ENCODE results near the gene NEK2.
"Not testable (repeated sequence)": the region's sequence is repeated elsewhere in the genome, so short reads cannot be mapped to it uniquely, and the experiment has no call there.

Gene NEK2

GRCh38 chr1:211695135-211695816 is 19.9 kb upstream of the NEK2 start:
- H3K4me1 ChIP-seq (ENCODE audit: control extremely low read depth in 1 of 4, control insufficient read depth in 4 of 4, insufficient read depth in 4 of 4, low read length in 3 of 4) = peaks cover 0 to 20% (median 15%) of the 10 kb centered on the region in 4 experiments
- no peak overlapping the region for H3K27ac ChIP-seq (ENCODE audit: insufficient read depth in 1 of 2, low read depth in 1 of 2, low read length in 2 of 2, poor library complexity in 1 of 2, severe bottlenecking in 2 of 2)
- ChIA-PET POLR2A (no interaction called here), CTCF (interaction anchor here (0.9 to 2.1 kb wide), 6 partner anchors 9 to 339 kb away, joined by 3 to 8 read pairs (median 4); no protein-coding TSS in a partner anchor)
- WGBS (ENCODE audit: insufficient coverage) = 82% methylated on average over 6 of the region's 10 CpGs
- no peaks in the 10 kb centered on the region for H3K27me3 ChIP-seq (replicated peaks in 2 of 5; ENCODE audit: control insufficient read depth in 4 of 5, insufficient read depth in 5 of 5, low read length in 4 of 5)
- no peak overlapping the region for H3K4me3 ChIP-seq (ENCODE audit: control insufficient read depth in 1 of 7, extremely low read depth in 1 of 7, insufficient read depth in 4 of 7, low read depth in 2 of 7, low read length in 6 of 7)
- H3K9me3 ChIP-seq (ENCODE audit: control extremely low read depth in 1 of 5, control insufficient read depth in 4 of 5, insufficient read depth in 2 of 5, low read depth in 1 of 5, low read length in 4 of 5) = peaks cover 0 to 7% (median 2%) of the 10 kb centered on the region in 5 experiments
- DNase-seq = peak in 2 of 3 donors; percentile 59 to 67
- H3K36me3 ChIP-seq (ENCODE audit: control insufficient read depth in 4 of 4, insufficient read depth in 4 of 4, low read length in 3 of 4) = no peaks in the 10 kb centered on the region

GRCh38 chr1:211693911-211694310 is 18.5 kb upstream of the NEK2 start:
- H3K36me3 ChIP-seq (ENCODE audit: control insufficient read depth in 4 of 4, insufficient read depth in 4 of 4, low read length in 3 of 4); H3K9me3 ChIP-seq (ENCODE audit: control extremely low read depth in 1 of 5, control insufficient read depth in 4 of 5, insufficient read depth in 2 of 5, low read depth in 1 of 5, low read length in 4 of 5); H3K27me3 ChIP-seq (replicated peaks in 2 of 5; ENCODE audit: control insufficient read depth in 4 of 5, insufficient read depth in 5 of 5, low read length in 4 of 5); H3K27ac ChIP-seq (ENCODE audit: insufficient read depth in 1 of 2, low read depth in 1 of 2, low read length in 2 of 2, poor library complexity in 1 of 2, severe bottlenecking in 2 of 2); H3K4me3 ChIP-seq (ENCODE audit: control insufficient read depth in 1 of 7, extremely low read depth in 1 of 7, insufficient read depth in 4 of 7, low read depth in 2 of 7, low read length in 6 of 7); POLR2A ChIA-PET; DNase-seq: not testable (repeated sequence)
- H3K4me1 ChIP-seq (ENCODE audit: control extremely low read depth in 1 of 4, control insufficient read depth in 4 of 4, insufficient read depth in 4 of 4, low read length in 3 of 4) = peaks cover 0 to 20% (median 14%) of the 10 kb centered on the region in 4 experiments
- CTCF ChIA-PET = interaction anchor here (1.3 to 2.1 kb wide), 2 partner anchors 13 kb away, joined by 5 to 8 read pairs; no protein-coding TSS in a partner anchor
- 94% methylated on average over 3 of the region's 5 CpGs for WGBS (ENCODE audit: insufficient coverage)

GRCh38 chr1:211688421-211688820 is 13.0 kb upstream of the NEK2 start:
- H3K27me3 ChIP-seq (replicated peaks in 2 of 5; ENCODE audit: control insufficient read depth in 4 of 5, insufficient read depth in 5 of 5, low read length in 4 of 5) = peaks cover 0 to 2% (median 0%) of the 10 kb centered on the region in 5 experiments
- no peaks in the 10 kb centered on the region for H3K4me1 ChIP-seq (ENCODE audit: control extremely low read depth in 1 of 4, control insufficient read depth in 4 of 4, insufficient read depth in 4 of 4, low read length in 3 of 4)
- H3K4me3 ChIP-seq (ENCODE audit: control insufficient read depth in 1 of 7, extremely low read depth in 1 of 7, insufficient read depth in 4 of 7, low read depth in 2 of 7, low read length in 6 of 7) = no peak overlapping the region
- H3K27ac ChIP-seq (ENCODE audit: insufficient read depth in 1 of 2, low read depth in 1 of 2, low read length in 2 of 2, poor library complexity in 1 of 2, severe bottlenecking in 2 of 2) = no peak overlapping the region
- 96% methylated on average over 2 of the region's 2 CpGs for WGBS (ENCODE audit: insufficient coverage)
- no peaks in the 10 kb centered on the region for H3K36me3 ChIP-seq (ENCODE audit: control insufficient read depth in 4 of 4, insufficient read depth in 4 of 4, low read length in 3 of 4)
- no peaks in the 10 kb centered on the region for H3K9me3 ChIP-seq (ENCODE audit: control extremely low read depth in 1 of 5, control insufficient read depth in 4 of 5, insufficient read depth in 2 of 5, low read depth in 1 of 5, low read length in 4 of 5)
- DNase-seq = no peak
- ChIA-PET POLR2A (no interaction called here), CTCF (no interaction called here)

- 96% methylated on average over 15 of the region's 16 CpGs for WGBS (ENCODE audit: insufficient coverage)
- ChIA-PET POLR2A (no interaction called here), CTCF (no interaction called here)
- no peaks in the 10 kb centered on the region for H3K9me3 ChIP-seq (ENCODE audit: control extremely low read depth in 1 of 5, control insufficient read depth in 4 of 5, insufficient read depth in 2 of 5, low read depth in 1 of 5, low read length in 4 of 5)
- H3K27ac ChIP-seq (ENCODE audit: insufficient read depth in 1 of 2, low read depth in 1 of 2, low read length in 2 of 2, poor library complexity in 1 of 2, severe bottlenecking in 2 of 2) = no peak overlapping the region
- peak in 1 of 3 donors; percentile 16 for DNase-seq
- peaks cover 0 to 2% (median 0%) of the 10 kb centered on the region in 5 experiments for H3K27me3 ChIP-seq (replicated peaks in 2 of 5; ENCODE audit: control insufficient read depth in 4 of 5, insufficient read depth in 5 of 5, low read length in 4 of 5)
- H3K4me3 ChIP-seq (ENCODE audit: control insufficient read depth in 1 of 7, extremely low read depth in 1 of 7, insufficient read depth in 4 of 7, low read depth in 2 of 7, low read length in 6 of 7) = no peak overlapping the region
- H3K4me1 ChIP-seq (ENCODE audit: control extremely low read depth in 1 of 4, control insufficient read depth in 4 of 4, insufficient read depth in 4 of 4, low read length in 3 of 4) = no peaks in the 10 kb centered on the region
- no peaks in the 10 kb centered on the region for H3K36me3 ChIP-seq (ENCODE audit: control insufficient read depth in 4 of 4, insufficient read depth in 4 of 4, low read length in 3 of 4)
These were observed 12.2 kb upstream of the NEK2 start for GRCh38 chr1:211687462-211688215.

- POLR2A ChIA-PET = no interaction called here
- Histone ChIP-seq H3K4me1 (ENCODE audit: control extremely low read depth in 1 of 4, control insufficient read depth in 4 of 4, insufficient read depth in 4 of 4, low read length in 3 of 4) (no peaks in the 10 kb centered on the region), H3K27me3 (replicated peaks in 2 of 5; ENCODE audit: control insufficient read depth in 4 of 5, insufficient read depth in 5 of 5, low read length in 4 of 5) (peaks cover 0 to 2% (median 0%) of the 10 kb centered on the region in 5 experiments), H3K36me3 (ENCODE audit: control insufficient read depth in 4 of 4, insufficient read depth in 4 of 4, low read length in 3 of 4) (no peaks in the 10 kb centered on the region), H3K4me3 (ENCODE audit: control insufficient read depth in 1 of 7, extremely low read depth in 1 of 7, insufficient read depth in 4 of 7, low read depth in 2 of 7, low read length in 6 of 7) (no peak overlapping the region), H3K9me3 (ENCODE audit: control extremely low read depth in 1 of 5, control insufficient read depth in 4 of 5, insufficient read depth in 2 of 5, low read depth in 1 of 5, low read length in 4 of 5) (no peaks in the 10 kb centered on the region), H3K27ac (ENCODE audit: insufficient read depth in 1 of 2, low read depth in 1 of 2, low read length in 2 of 2, poor library complexity in 1 of 2, severe bottlenecking in 2 of 2) (no peak overlapping the region)
- CTCF ChIA-PET = interaction anchor here (0.5 to 2.8 kb wide), 3 partner anchors 13 to 824 kb away, joined by 3 to 15 read pairs (median 3); no protein-coding TSS in a partner anchor
- 89% methylated on average over 7 of the region's 7 CpGs for WGBS (ENCODE audit: insufficient coverage)
- DNase-seq = no peak
These were observed 10.4 kb upstream of the NEK2 start for GRCh38 chr1:211685823-211686222.

- no peak for DNase-seq
- H3K4me3 ChIP-seq (ENCODE audit: control insufficient read depth in 1 of 7, extremely low read depth in 1 of 7, insufficient read depth in 4 of 7, low read depth in 2 of 7, low read length in 6 of 7) = no peak overlapping the region
- no peaks in the 10 kb centered on the region for H3K9me3 ChIP-seq (ENCODE audit: control extremely low read depth in 1 of 5, control insufficient read depth in 4 of 5, insufficient read depth in 2 of 5, low read depth in 1 of 5, low read length in 4 of 5)
- no peaks in the 10 kb centered on the region for H3K36me3 ChIP-seq (ENCODE audit: control insufficient read depth in 4 of 4, insufficient read depth in 4 of 4, low read length in 3 of 4)
- ChIA-PET CTCF (interaction anchor here (1.1 to 2.8 kb wide), 4 partner anchors 13 to 379 kb away, joined by 3 to 15 read pairs (median 4); partner anchors contain the start of gene DTL), POLR2A (interaction anchor here (0.6 kb wide), 1 partner anchor 466 kb away, joined by 3 read pairs; no protein-coding TSS in a partner anchor)
- WGBS (ENCODE audit: insufficient coverage) = 93% methylated on average over 3 of the region's 3 CpGs
- H3K27ac ChIP-seq (ENCODE audit: insufficient read depth in 1 of 2, low read depth in 1 of 2, low read length in 2 of 2, poor library complexity in 1 of 2, severe bottlenecking in 2 of 2) = no peak overlapping the region
- H3K4me1 ChIP-seq (ENCODE audit: control extremely low read depth in 1 of 4, control insufficient read depth in 4 of 4, insufficient read depth in 4 of 4, low read length in 3 of 4) = no peaks in the 10 kb centered on the region
- H3K27me3 ChIP-seq (replicated peaks in 2 of 5; ENCODE audit: control insufficient read depth in 4 of 5, insufficient read depth in 5 of 5, low read length in 4 of 5) = peaks cover 0 to 2% (median 0%) of the 10 kb centered on the region in 5 experiments
These were observed 9.4 kb upstream of the NEK2 start for GRCh38 chr1:211684791-211685190.

GRCh38 chr1:211684331-211684730 is 8.9 kb upstream of the NEK2 start:
- WGBS (ENCODE audit: insufficient coverage) = 100% methylated on average over 1 of the region's 3 CpGs
- peaks cover 0 to 2% (median 0%) of the 10 kb centered on the region in 5 experiments for H3K27me3 ChIP-seq (replicated peaks in 2 of 5; ENCODE audit: control insufficient read depth in 4 of 5, insufficient read depth in 5 of 5, low read length in 4 of 5)
- H3K36me3 ChIP-seq (ENCODE audit: control insufficient read depth in 4 of 4, insufficient read depth in 4 of 4, low read length in 3 of 4) = no peaks in the 10 kb centered on the region
- POLR2A ChIA-PET = interaction anchor here (0.6 kb wide), 1 partner anchor 467 kb away, joined by 3 read pairs; no protein-coding TSS in a partner anchor
- H3K4me1 ChIP-seq (ENCODE audit: control extremely low read depth in 1 of 4, control insufficient read depth in 4 of 4, insufficient read depth in 4 of 4, low read length in 3 of 4) = no peaks in the 10 kb centered on the region
- no peak for DNase-seq
- H3K27ac ChIP-seq (ENCODE audit: insufficient read depth in 1 of 2, low read depth in 1 of 2, low read length in 2 of 2, poor library complexity in 1 of 2, severe bottlenecking in 2 of 2) = no peak overlapping the region
- no peak overlapping the region for H3K4me3 ChIP-seq (ENCODE audit: control insufficient read depth in 1 of 7, extremely low read depth in 1 of 7, insufficient read depth in 4 of 7, low read depth in 2 of 7, low read length in 6 of 7)
- CTCF ChIA-PET = interaction anchor here (1.1 to 2.8 kb wide), 4 partner anchors 12 to 379 kb away, joined by 3 to 15 read pairs (median 4); partner anchors contain the start of gene DTL
- no peaks in the 10 kb centered on the region for H3K9me3 ChIP-seq (ENCODE audit: control extremely low read depth in 1 of 5, control insufficient read depth in 4 of 5, insufficient read depth in 2 of 5, low read depth in 1 of 5, low read length in 4 of 5)

Data from common myeloid progenitor, CD34-positive (primary cell).